ENCODE data around the gene ST7. TPM values are rescaled to one million over a fixed set of nuclear protein-coding genes. Genes with fewer than 3 reads are reported as not detected.

ST7 gene
- total RNA-seq, 1 donor from 2014 or later, result 8.3 TPM

- no peaks in the 10 kb centered on the region for H3K9me3 Mint-ChIP-seq
- peaks cover 1% of the 10 kb centered on the region for H3K36me3 Mint-ChIP-seq (ENCODE audit: low read depth)
- no peak overlapping the region for H3K4me3 Mint-ChIP-seq
- DNase-seq (no peak), ATAC-seq (ENCODE audit: low read depth) (no peak)
- no peak for TF ChIP-seq CTCF (IDR thresholded peaks at IDR 0.05)
- CTCF ChIA-PET, result no interaction called here
- peaks cover 22% of the 10 kb centered on the region for H3K4me1 Mint-ChIP-seq
- POLR2A ChIA-PET, result interaction anchor here (0.6 kb wide), 1 partner anchor 46 kb away, joined by 6 read pairs; no protein-coding TSS in a partner anchor
- H3K27me3 Mint-ChIP-seq, result no peaks in the 10 kb centered on the region
- H3K27ac Mint-ChIP-seq, result no peak overlapping the region
- intact Hi-C loops (cut with micrococcal nuclease), result loop anchor here (5.0 kb wide), 1 partner anchor 1231 kb away; the partner anchor contains the start of gene LSM8
Observed at GRCh38 chr7:116950889-116951351, 2.4 kb upstream of the ST7 start.

- POLR2A ChIA-PET, result no interaction called here
- no peak for ATAC-seq (ENCODE audit: low read depth)
Observed at GRCh38 chr7:116951366-116952292, 1.7 kb upstream of the ST7 start.

GRCh38 chr7:116952635-116953371 is 498 bp upstream of the ST7 start:
- CTCF ChIA-PET, result interaction anchor here (0.5 kb wide), 1 partner anchor 174 kb away, joined by 3 read pairs; no protein-coding TSS in a partner anchor
- H3K4me1 Mint-ChIP-seq, result peaks cover 27% of the 10 kb centered on the region
- H3K4me3 Mint-ChIP-seq, result peak overlapping the region; percentile 83
- no peaks in the 10 kb centered on the region for H3K27me3 Mint-ChIP-seq
- POLR2A ChIA-PET, result interaction anchor here (0.9 to 2.5 kb wide), 2 partner anchors 36 to 59 kb away, joined by 3 to 16 read pairs; no protein-coding TSS in a partner anchor
- TF ChIP-seq CTCF (IDR thresholded peaks at IDR 0.05), result no peak
- peak overlapping the region; percentile 73 for H3K27ac Mint-ChIP-seq
- ATAC-seq (ENCODE audit: low read depth) (no peak), DNase-seq (no peak)
- no peaks in the 10 kb centered on the region for H3K9me3 Mint-ChIP-seq
- intact Hi-C loops (cut with micrococcal nuclease), result loop anchor here (1.0 to 5.0 kb wide), 2 partner anchors 91 to 1229 kb away; partner anchors contain the start of genes CAPZA2 and LSM8
- H3K36me3 Mint-ChIP-seq (ENCODE audit: low read depth), result peaks cover 1% of the 10 kb centered on the region

More at GRCh38 chr7:116951366-116952292, 1.7 kb upstream of the ST7 start:
- intact Hi-C loops (cut with micrococcal nuclease), result loop anchor here (5.0 kb wide), 1 partner anchor 1231 kb away; the partner anchor contains the start of gene LSM8
- CTCF ChIA-PET, result no interaction called here
- TF ChIP-seq CTCF (IDR thresholded peaks at IDR 0.05), result no peak
- H3K27me3 Mint-ChIP-seq, result no peaks in the 10 kb centered on the region
- no peak overlapping the region for H3K27ac Mint-ChIP-seq
- no peak for DNase-seq
- no peak overlapping the region for H3K4me3 Mint-ChIP-seq
- H3K36me3 Mint-ChIP-seq (ENCODE audit: low read depth), result peaks cover 1% of the 10 kb centered on the region
- H3K4me1 Mint-ChIP-seq, result peaks cover 27% of the 10 kb centered on the region
- H3K9me3 Mint-ChIP-seq, result no peaks in the 10 kb centered on the region

GRCh38 chr7:116953906-116954838 is 871 bp downstream of the ST7 start:
- H3K36me3 Mint-ChIP-seq (ENCODE audit: low read depth), result peaks cover 1% of the 10 kb centered on the region

More at GRCh38 chr7:116953906-116954838, 871 bp downstream of the ST7 start:
- POLR2A ChIA-PET, result interaction anchor here (0.9 to 2.5 kb wide), 2 partner anchors 34 to 57 kb away, joined by 3 to 16 read pairs; no protein-coding TSS in a partner anchor
- CTCF ChIA-PET, result interaction anchor here (1.3 kb wide), 1 partner anchor 24 kb away, joined by 6 read pairs; no protein-coding TSS in a partner anchor
- no peaks in the 10 kb centered on the region for H3K27me3 Mint-ChIP-seq
- ATAC-seq (ENCODE audit: low read depth) (peak; percentile 16), DNase-seq (no peak)
- peak overlapping the region; percentile 93 for H3K4me3 Mint-ChIP-seq
- H3K9me3 Mint-ChIP-seq, result no peaks in the 10 kb centered on the region
- peaks cover 27% of the 10 kb centered on the region for H3K4me1 Mint-ChIP-seq
- TF ChIP-seq CTCF (IDR thresholded peaks at IDR 0.05), result no peak
- intact Hi-C loops (cut with micrococcal nuclease), result loop anchor here (1.0 to 5.0 kb wide), 4 partner anchors 31 to 1228 kb away; partner anchors contain the start of genes CAPZA2 and LSM8
- peak overlapping the region; percentile 86 for H3K27ac Mint-ChIP-seq
